Cardiac muscle cell (in vitro differentiated cells and primary cell): ENCODE measurements around the gene DUS4L. TPM values are rescaled to one million over a fixed set of nuclear protein-coding genes. Genes with fewer than 3 reads are reported as not detected.

Source experiments
- DNase-seq, 2 donors: peaks; one replicate each; pipeline versions ENCODE4 v3.0.0 to v3.0.0-alpha.2; 2010 to 2017; ENCODE audit warnings: low read depth in 1 of 2, low spot score in 1 of 2
- H3K27ac ChIP-seq: fragments of 200-600 bp; sonication (generic); 2 replicates; pipeline ENCODE4 v1.5.1; 2016
- H3K27me3 ChIP-seq: fragments of 200-600 bp; sonication (generic); 2 replicates; pipeline ENCODE4 v1.6.0; 2016; ENCODE audit warnings: control low read depth
- H3K36me3 ChIP-seq: fragments of 200-600 bp; sonication (generic); 2 replicates; pipeline ENCODE4 v1.5.1; 2016; ENCODE audit warnings: control low read depth
- H3K4me1 ChIP-seq: fragments of 200-600 bp; sonication (generic); 2 replicates; pipeline ENCODE4 v1.8.1; 2017; ENCODE audit warnings: low read depth, mild to moderate bottlenecking, mixed run types
- H3K4me3 ChIP-seq: fragments of 200-600 bp; sonication (generic); 2 replicates; pipeline ENCODE4 v1.5.1; 2016; ENCODE audit warnings: mild to moderate bottlenecking
- H3K9me3 ChIP-seq: fragments of 200-600 bp; sonication (generic); 2 replicates; pipeline ENCODE4 v1.5.1; 2017; ENCODE audit warnings: low read depth, mild to moderate bottlenecking, control low read depth
- polyA plus RNA-seq: library from polyadenylated mRNA; unstranded; fragments of >200 nt; fragmentation: Nextera tagmentation; extraction: Ambion mirVana; gene quantifications from 2 replicates; pipeline ENCODE4 v1.2.1, GENCODE V29; 2016
- total RNA-seq: library from RNA; depleted of rRNA; stranded (reverse); fragments of >200 nt; gene quantifications from 2 replicates; pipeline ENCODE4 v1.2.3, GENCODE V29; 2016
- TF ChIP-seq, protein P1 (sequence below): IDR thresholded peaks from 2 replicates; pipeline ENCODE4 v1.5.1; 2012; ENCODE audit warnings: low read depth, mild to moderate bottlenecking, low read length

Gene DUS4L
- total and polyA plus RNA-seq, 2 experiments from 2014 or later: 12.8 to 22.5 TPM

DNA sequence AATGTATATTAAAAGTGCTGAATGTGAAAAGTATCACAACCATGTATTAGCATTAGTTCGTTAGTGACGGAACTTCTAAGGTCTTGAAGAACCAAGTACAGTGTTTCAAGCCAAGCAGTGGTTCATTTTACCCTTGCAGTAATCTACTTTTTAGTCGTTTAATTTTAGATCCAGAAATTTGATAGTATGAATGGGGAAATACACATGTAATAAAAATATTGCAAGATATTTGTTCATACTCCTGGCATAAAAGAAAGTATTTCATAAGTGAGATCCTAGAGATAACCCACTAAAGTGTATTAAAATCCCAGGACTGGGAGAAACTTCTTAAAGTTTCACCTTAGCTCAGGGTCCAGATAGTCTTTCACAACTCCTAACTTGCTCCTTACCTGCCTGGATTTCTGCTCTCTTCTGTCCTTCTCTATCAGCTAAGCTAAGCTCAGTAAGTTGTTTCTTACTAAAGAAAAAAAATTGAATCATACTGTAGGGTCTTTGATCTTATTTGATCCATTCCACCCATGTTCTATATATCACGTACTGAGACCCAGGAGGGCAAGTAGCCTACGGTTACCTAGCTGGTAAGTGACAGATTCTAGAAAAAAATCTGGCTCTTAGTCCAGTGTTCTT, 17.7 kb downstream of the DUS4L start:
- DNase-seq: no peak
- H3K4me1 ChIP-seq: peaks cover 10% of the 10 kb centered on the region
- H3K9me3 ChIP-seq: no peaks in the 10 kb centered on the region
- peak overlapping the region; percentile 67 for H3K4me3 ChIP-seq
- H3K27ac ChIP-seq: no peak overlapping the region
- TF ChIP-seq, protein P1, sequence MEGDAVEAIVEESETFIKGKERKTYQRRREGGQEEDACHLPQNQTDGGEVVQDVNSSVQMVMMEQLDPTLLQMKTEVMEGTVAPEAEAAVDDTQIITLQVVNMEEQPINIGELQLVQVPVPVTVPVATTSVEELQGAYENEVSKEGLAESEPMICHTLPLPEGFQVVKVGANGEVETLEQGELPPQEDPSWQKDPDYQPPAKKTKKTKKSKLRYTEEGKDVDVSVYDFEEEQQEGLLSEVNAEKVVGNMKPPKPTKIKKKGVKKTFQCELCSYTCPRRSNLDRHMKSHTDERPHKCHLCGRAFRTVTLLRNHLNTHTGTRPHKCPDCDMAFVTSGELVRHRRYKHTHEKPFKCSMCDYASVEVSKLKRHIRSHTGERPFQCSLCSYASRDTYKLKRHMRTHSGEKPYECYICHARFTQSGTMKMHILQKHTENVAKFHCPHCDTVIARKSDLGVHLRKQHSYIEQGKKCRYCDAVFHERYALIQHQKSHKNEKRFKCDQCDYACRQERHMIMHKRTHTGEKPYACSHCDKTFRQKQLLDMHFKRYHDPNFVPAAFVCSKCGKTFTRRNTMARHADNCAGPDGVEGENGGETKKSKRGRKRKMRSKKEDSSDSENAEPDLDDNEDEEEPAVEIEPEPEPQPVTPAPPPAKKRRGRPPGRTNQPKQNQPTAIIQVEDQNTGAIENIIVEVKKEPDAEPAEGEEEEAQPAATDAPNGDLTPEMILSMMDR: no peak
- H3K27me3 ChIP-seq: no peaks in the 10 kb centered on the region
- peaks cover 14% of the 10 kb centered on the region for H3K36me3 ChIP-seq

DNA sequence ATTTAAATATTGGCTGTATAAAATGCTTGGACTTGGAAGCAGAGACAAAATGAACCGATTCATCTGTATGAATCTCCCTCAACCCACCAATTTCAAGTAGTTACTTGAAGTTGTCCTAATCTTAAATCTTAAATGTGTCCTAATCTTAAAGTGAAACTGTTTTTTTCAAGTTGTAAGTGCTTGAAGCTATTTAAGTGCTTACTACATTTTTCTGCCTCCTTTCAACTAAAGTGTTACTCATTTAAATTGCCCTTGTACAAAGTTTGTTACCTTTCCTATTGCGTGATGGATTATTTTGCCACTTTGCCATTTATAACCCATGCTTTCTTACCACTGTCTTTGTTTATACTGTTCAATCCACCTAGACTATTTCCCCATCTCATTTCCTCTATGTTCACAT, 19.1 kb downstream of the DUS4L start:
- Histone ChIP-seq H3K9me3 (no peaks in the 10 kb centered on the region), H3K27ac (no peak overlapping the region), H3K4me3 (no peak overlapping the region), H3K4me1 (peaks cover 10% of the 10 kb centered on the region), H3K36me3 (peaks cover 18% of the 10 kb centered on the region), H3K27me3 (no peaks in the 10 kb centered on the region)
- TF ChIP-seq, protein P1: no peak
- peak in 1 of 2 donors; percentile 15 for DNase-seq

DNA sequence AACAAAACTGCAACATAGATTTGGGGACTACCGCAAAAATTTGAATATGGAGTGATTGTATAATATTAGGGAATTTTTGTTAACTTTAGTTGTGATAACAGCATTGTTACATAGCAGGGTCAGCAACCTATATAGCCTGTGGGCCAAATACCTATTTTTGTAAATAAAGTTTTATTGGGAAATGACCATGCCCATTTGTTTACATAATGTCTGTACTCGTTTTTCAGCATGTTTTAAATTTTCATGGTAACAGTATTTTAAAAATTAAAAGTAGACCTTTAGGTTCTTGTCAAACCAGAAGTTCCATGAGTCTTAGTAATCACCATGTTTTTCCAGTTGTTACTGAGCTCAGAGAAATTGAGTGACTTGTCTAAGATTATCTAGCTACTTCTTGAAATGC, 20.9 kb downstream of the DUS4L start:
- TF ChIP-seq, protein P1: no peak
- DNase-seq: no peak
- Histone ChIP-seq H3K27ac (no peak overlapping the region), H3K27me3 (no peaks in the 10 kb centered on the region), H3K4me1 (peaks cover 10% of the 10 kb centered on the region), H3K9me3 (no peaks in the 10 kb centered on the region), H3K4me3 (no peak overlapping the region), H3K36me3 (peaks cover 18% of the 10 kb centered on the region)

DNA sequence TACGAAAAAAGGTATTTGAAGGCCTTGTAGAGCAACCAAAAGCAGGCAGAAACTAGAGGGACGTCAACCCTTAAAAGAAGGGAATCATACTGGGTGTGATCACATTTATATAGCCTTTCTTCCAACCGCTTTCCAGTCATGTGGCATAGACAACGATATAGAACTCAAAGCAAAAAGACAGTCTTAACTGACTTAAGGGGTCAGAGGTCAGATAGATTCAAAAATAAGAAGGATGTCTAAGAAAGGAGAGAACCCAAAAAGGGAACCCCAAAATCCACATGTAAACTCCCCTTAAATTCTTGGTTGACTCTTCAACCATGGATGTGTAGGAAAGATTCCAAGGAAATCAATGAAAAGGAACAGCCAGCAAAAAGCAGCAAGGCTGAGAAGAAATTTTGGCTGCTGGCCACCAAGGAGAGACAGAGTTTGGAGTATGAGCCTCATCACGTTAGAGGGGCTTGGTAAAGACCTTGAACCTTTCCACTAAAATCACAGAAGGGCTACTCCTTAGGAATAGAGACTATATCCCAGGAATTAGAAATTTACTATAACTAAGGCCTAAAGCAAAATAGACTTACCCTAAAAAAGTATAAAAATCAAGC, 24.9 kb downstream of the DUS4L start:
- TF ChIP-seq, protein P1: no peak
- Histone ChIP-seq H3K4me3 (no peak overlapping the region), H3K9me3 (no peaks in the 10 kb centered on the region), H3K4me1 (peaks cover 3% of the 10 kb centered on the region), H3K27ac (no peak overlapping the region), H3K36me3 (peaks cover 18% of the 10 kb centered on the region), H3K27me3 (no peaks in the 10 kb centered on the region)
- no peak for DNase-seq

DNA sequence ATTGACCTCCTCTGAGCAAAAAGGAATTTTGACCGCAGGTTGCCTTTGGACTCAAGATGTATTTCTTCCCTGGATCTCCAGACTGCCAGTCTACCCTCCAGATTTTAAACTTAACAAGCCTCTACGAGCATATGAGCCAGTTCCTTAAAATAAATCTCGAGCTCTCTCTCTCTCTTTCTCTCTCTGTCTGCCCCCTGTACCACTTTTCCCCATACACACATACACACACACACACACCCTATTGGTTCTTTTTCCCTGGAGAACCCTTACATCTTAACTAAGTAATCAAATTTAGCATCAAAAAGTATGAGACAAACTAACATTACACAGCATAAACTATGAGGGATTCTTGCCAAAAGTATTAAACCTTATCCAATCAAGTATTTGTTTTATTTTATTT, 27.6 kb downstream of the DUS4L start:
- TF ChIP-seq, protein P1: no peak
- H3K4me1 ChIP-seq: peaks cover 3% of the 10 kb centered on the region
- no peak overlapping the region for H3K4me3 ChIP-seq
- no peaks in the 10 kb centered on the region for H3K9me3 ChIP-seq
- no peaks in the 10 kb centered on the region for H3K27me3 ChIP-seq
- peak overlapping the region; percentile 35 for H3K27ac ChIP-seq
- DNase-seq: peak in 1 of 2 donors; percentile 17
- H3K36me3 ChIP-seq: peaks cover 16% of the 10 kb centered on the region
